Femur (tissue), 1 donor: ENCODE results near the gene MRPL48.

Experiments used
- DNase-seq: peaks from one replicate; pipeline ENCODE4 v3.0.0-alpha.2; 2017

MRPL48 gene

DNA sequence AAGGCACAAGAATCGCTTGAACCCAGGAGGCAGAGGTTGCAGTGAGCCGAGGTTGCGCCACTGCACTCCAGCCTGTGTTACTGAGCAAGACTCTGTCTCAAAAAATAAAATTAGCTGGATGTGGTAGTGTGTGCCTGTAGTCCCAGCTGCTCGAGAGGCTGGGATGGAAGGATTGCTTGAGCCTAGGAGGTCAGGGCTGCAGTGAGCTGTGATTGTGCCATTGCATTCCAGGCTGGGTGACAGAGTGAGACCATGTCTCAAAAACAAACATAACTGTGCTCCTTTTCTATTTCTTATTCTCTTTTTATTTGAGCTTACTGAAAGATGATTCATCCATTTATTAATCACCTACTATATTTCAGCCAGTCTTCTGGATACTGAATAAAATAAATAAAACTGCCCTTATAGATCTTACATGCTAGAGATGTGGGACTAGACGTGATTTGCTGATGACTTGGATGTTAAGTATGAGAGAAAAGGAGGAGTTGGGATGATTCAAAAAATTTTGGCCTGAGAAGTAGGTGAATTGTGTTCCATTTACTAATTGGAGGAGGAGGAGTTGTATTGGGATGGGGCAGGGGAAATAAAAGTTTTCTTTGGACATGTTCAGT is 107.2 kb downstream of the MRPL48 start:
- DNase-seq: no peak

- no peak for DNase-seq
Observed at GRCh38 chr11:73902303-73902702, 114.6 kb downstream of the MRPL48 start.

DNA sequence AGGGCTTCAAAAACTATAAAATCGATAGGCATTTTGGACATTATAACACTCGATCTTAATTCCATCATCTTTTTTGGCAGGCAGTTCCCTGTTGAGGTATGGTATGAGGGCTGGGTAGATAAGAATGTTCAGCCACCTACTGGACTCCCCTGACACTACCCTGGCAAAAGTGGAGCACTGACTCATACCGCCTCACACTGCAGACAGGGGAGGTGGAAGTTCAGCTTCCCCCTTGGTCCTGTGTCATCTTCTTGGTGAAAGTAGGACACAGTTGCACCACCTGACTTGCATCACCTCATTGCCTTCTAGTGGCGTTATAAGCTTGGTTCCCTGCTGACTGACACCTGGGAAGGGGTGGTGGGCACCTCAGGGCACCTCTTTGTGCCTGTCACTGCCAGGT is 119.5 kb downstream of the MRPL48 start:
- DNase-seq: peak; percentile 23

DNA sequence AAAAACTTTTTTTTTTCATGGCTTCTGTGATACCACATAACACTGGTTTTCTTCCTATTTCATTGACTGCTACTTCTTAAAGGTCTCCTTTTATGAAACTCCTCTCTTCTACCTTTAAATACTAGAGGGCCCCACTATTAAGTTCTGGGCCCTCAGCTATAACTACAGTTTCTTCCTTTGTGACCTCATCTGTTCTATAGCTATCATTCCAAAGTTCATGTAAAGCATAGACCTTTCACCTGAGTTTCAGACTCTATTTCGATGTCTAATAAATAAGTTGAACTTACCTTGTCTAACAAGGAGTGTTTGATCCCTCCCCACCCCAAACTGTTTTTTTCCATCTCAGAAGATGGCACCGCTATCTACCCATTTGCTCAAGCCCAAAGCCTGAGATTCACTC is 124.4 kb downstream of the MRPL48 start:
- DNase-seq: no peak

DNA sequence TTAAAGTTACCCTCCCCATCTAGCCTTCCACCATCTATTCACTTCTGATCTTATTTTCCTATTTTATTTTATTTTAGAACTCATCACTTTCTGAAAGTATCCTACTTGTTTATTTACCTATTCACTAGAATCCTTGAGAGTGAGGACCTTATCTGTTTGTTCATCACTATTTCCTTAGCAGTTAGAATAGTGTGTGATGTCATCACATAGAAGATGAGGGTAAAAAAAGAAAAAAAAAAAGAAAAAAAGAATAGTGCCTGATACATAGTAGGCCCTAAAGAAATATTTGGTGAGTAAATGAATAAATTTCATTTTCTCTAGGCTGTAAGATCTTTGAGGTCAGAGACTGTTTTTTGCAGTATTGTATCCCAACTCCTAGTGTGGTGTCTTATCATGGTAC is 125.8 kb downstream of the MRPL48 start:
- no peak for DNase-seq

GRCh38 chr11:73914284-73914683 is 126.6 kb downstream of the MRPL48 start:
- DNase-seq: no peak
